Tibial nerve (tissue), 4 donors: ENCODE results near the gene CXCL14. TPM values are rescaled to one million over a fixed set of nuclear protein-coding genes. Genes with fewer than 3 reads are reported as not detected.

Experiments
- DNase-seq, 2 donors: peaks; one replicate each; pipeline ENCODE4 v3.0.0-alpha.2; 2019; ENCODE audit warnings: low spot score in 2 of 2
- H3K27ac ChIP-seq, 4 donors: fragments of 200-600 bp; sonication (generic) in 3 of 4; one replicate each; pipeline ENCODE4 v1.5.1; 2017 to 2019; ENCODE audit warnings: mild to moderate bottlenecking in 1 of 4
- H3K27me3 ChIP-seq, 2 donors: fragments of 200-600 bp; sonication (generic) in 1 of 2; one replicate each; pipeline versions ENCODE4 v1.5.1 to v1.6.0; 2017 to 2019
- H3K36me3 ChIP-seq, 3 donors: fragments of 200-600 bp; sonication (generic); one replicate each; pipeline ENCODE4 v1.5.1; 2018 to 2019
- H3K4me1 ChIP-seq, 4 donors: fragments of 200-600 bp; sonication (generic) in 3 of 4; one replicate each; pipeline ENCODE4 v1.5.1; 2017 to 2019
- H3K4me3 ChIP-seq, 4 donors: fragments of 200-600 bp; sonication (generic) in 3 of 4; one replicate each; pipeline ENCODE4 v1.5.1; 2017 to 2019; ENCODE audit warnings: mild to moderate bottlenecking in 1 of 4, moderate library complexity in 1 of 4
- H3K9me3 ChIP-seq, 4 donors: fragments of 200-600 bp; sonication (generic) in 3 of 4; one replicate each; pipeline ENCODE4 v1.5.1; 2017 to 2019
- CTCF ChIP-seq, 5 experiments: fragments of 200-600 bp in 3 of 5; fragments of 450-650 bp in 2 of 5; sonication (generic) in 3 of 5; IDR thresholded peaks; one replicate each; pipeline ENCODE4 v1.5.1; 2016 to 2019; ENCODE audit warnings: antibody characterized with exemption in 5 of 5, mild to moderate bottlenecking in 3 of 5, moderate library complexity in 2 of 5
- EP300 ChIP-seq, 2 donors: sonication (generic); formaldehyde crosslinking; IDR thresholded peaks; one replicate each; pipeline ENCODE4 v1.6.1; 2017; ENCODE audit warnings: antibody characterized with exemption in 2 of 2, mild to moderate bottlenecking in 1 of 2
- POLR2A ChIP-seq, 2 donors: fragments of 450-650 bp; IDR thresholded peaks; one replicate each; pipeline ENCODE4 v1.6.1; 2017; ENCODE audit warnings: antibody characterized with exemption in 2 of 2, mild to moderate bottlenecking in 2 of 2, moderate library complexity in 2 of 2
- WGBS, 2 donors: methylation state at CpG; one replicate each; pipeline ENCODE4 v1.1.5; 2018; 5-methylcytosine and 5-hydroxymethylcytosine counted together
- total RNA-seq, 4 donors: library from RNA; depleted of rRNA; stranded (reverse); fragments of >200 nt; gene quantifications; one replicate each; pipeline ENCODE4 v1.1.0, GENCODE V29; 2016

The CXCL14 gene
- total RNA-seq, 4 donors from 2014 or later, result 76.5 to 171 (median 111) TPM

- no peaks in the 10 kb centered on the region for H3K4me1 ChIP-seq
- no peaks in the 10 kb centered on the region for H3K9me3 ChIP-seq
- WGBS, 2 donors, result 77 to 80% methylated on average over 6 of the region's 6 CpGs
- TF ChIP-seq POLR2A (IDR thresholded peaks at IDR 0.05) (no peak), EP300 (IDR thresholded peaks at IDR 0.05) (no peak), CTCF (IDR thresholded peaks at IDR 0.05) (no peak)
- DNase-seq, result no peak
- no peaks in the 10 kb centered on the region for H3K36me3 ChIP-seq
- H3K27ac ChIP-seq, result no peak overlapping the region
- no peak overlapping the region for H3K4me3 ChIP-seq
- H3K27me3 ChIP-seq, result no peaks in the 10 kb centered on the region
Observed at GRCh38 chr5:135592312-135593045, 13.7 kb upstream of the CXCL14 start.

- no peaks in the 10 kb centered on the region for H3K9me3 ChIP-seq
- H3K4me3 ChIP-seq, result no peak overlapping the region
- 89 to 94% methylated on average over 5 of the region's 5 CpGs for WGBS, 2 donors
- DNase-seq, result no peak
- no peaks in the 10 kb centered on the region for H3K27me3 ChIP-seq
- H3K4me1 ChIP-seq, result no peaks in the 10 kb centered on the region
- TF ChIP-seq POLR2A (IDR thresholded peaks at IDR 0.05), result no peak
- no peak for TF ChIP-seq EP300 (IDR thresholded peaks at IDR 0.05)
- TF ChIP-seq CTCF (IDR thresholded peaks at IDR 0.05), result no peak
- H3K36me3 ChIP-seq, result no peaks in the 10 kb centered on the region
- no peak overlapping the region for H3K27ac ChIP-seq
Observed at GRCh38 chr5:135591277-135591676, 12.5 kb upstream of the CXCL14 start.

- H3K4me3 ChIP-seq, result no peak overlapping the region
- 75 to 89% methylated on average over 3 of the region's 3 CpGs for WGBS, 2 donors
- TF ChIP-seq EP300 (IDR thresholded peaks at IDR 0.05) (no peak), POLR2A (IDR thresholded peaks at IDR 0.05) (no peak), CTCF (IDR thresholded peaks at IDR 0.05) (no peak)
- H3K27ac ChIP-seq, result no peak overlapping the region
- no peaks in the 10 kb centered on the region for H3K27me3 ChIP-seq
- no peak for DNase-seq
- no peaks in the 10 kb centered on the region for H3K4me1 ChIP-seq
- H3K36me3 ChIP-seq, result no peaks in the 10 kb centered on the region
- H3K9me3 ChIP-seq, result no peaks in the 10 kb centered on the region
Observed at GRCh38 chr5:135589152-135589551, 10.4 kb upstream of the CXCL14 start.

- 66% methylated on average over 17 of the region's 17 CpGs for WGBS, 2 donors
- no peak for TF ChIP-seq CTCF (IDR thresholded peaks at IDR 0.05)
- no peak for TF ChIP-seq EP300 (IDR thresholded peaks at IDR 0.05)
- no peak for TF ChIP-seq POLR2A (IDR thresholded peaks at IDR 0.05)
- no peak for DNase-seq
Observed at GRCh38 chr5:135587721-135588663, 9.2 kb upstream of the CXCL14 start.

GRCh38 chr5:135584918-135585317 is 6.1 kb upstream of the CXCL14 start:
- Histone ChIP-seq H3K27me3 (peaks cover 0 to 11% of the 10 kb centered on the region in 2 donors), H3K27ac (no peak overlapping the region), H3K4me1 (no peaks in the 10 kb centered on the region), H3K9me3 (no peaks in the 10 kb centered on the region), H3K4me3 (no peak overlapping the region), H3K36me3 (no peaks in the 10 kb centered on the region)
- DNase-seq, result no peak
- 87 to 91% methylated on average over 6 of the region's 6 CpGs for WGBS, 2 donors
- TF ChIP-seq EP300 (IDR thresholded peaks at IDR 0.05) (no peak), POLR2A (IDR thresholded peaks at IDR 0.05) (no peak), CTCF (IDR thresholded peaks at IDR 0.05) (no peak)

More at GRCh38 chr5:135587721-135588663, 9.2 kb upstream of the CXCL14 start:
- H3K4me1 ChIP-seq, result no peaks in the 10 kb centered on the region
- H3K4me3 ChIP-seq, result no peak overlapping the region
- H3K9me3 ChIP-seq, result no peaks in the 10 kb centered on the region
- no peak overlapping the region for H3K27ac ChIP-seq
- H3K36me3 ChIP-seq, result no peaks in the 10 kb centered on the region
- no peaks in the 10 kb centered on the region for H3K27me3 ChIP-seq
